ENCODE results near the gene CEP55. TPM values are rescaled to one million over a fixed set of nuclear protein-coding genes. Genes with fewer than 3 reads are reported as not detected.

CEP55 gene
- total RNA-seq, 1 donor from 2014 or later = 0.89 TPM

- DNase-seq (ENCODE audit: low spot score) = no peak
Observed at GRCh38 chr10:93566435-93567276, 70.2 kb downstream of the CEP55 start, which contains the start of gene FFAR4. Gene FFAR4, plus strand, starts transcription at chr10:93566665. Its CDS starts 56 bp downstream, at chr10:93566721.

GRCh38 chr10:93567277-93568104, 71.1 kb downstream of the CEP55 start:
- no peak for DNase-seq (ENCODE audit: low spot score)

GRCh38 chr10:93568105-93568390, 71.6 kb downstream of the CEP55 start:
- DNase-seq (ENCODE audit: low spot score) = no peak

- no peak for DNase-seq (ENCODE audit: low spot score)
Observed at GRCh38 chr10:93570383-93570782, 74.0 kb downstream of the CEP55 start.

GRCh38 chr10:93572606-93573005, 76.2 kb downstream of the CEP55 start:
- no peak for DNase-seq (ENCODE audit: low spot score)

GRCh38 chr10:93573051-93573909, 76.9 kb downstream of the CEP55 start:
- DNase-seq (ENCODE audit: low spot score) = no peak

- DNase-seq (ENCODE audit: low spot score) = no peak
Observed at GRCh38 chr10:93573924-93574323, 77.5 kb downstream of the CEP55 start.

GRCh38 chr10:93576888-93577287, 80.5 kb downstream of the CEP55 start:
- DNase-seq (ENCODE audit: low spot score) = no peak

GRCh38 chr10:93577565-93577964, 81.2 kb downstream of the CEP55 start:
- DNase-seq (ENCODE audit: low spot score) = no peak

Other genes with a start within 250 kb of the CEP55 start
- gene MYOF, start 14.3 kb upstream of the CEP55 start, total RNA-seq = 339 TPM
- 0.13 TPM for gene FFAR4, start 70.1 kb downstream of the CEP55 start, total RNA-seq
- 3.3 TPM for gene RBP4, start 104.6 kb downstream of the CEP55 start, total RNA-seq
- gene PDE6C, start 115.9 kb downstream of the CEP55 start, total RNA-seq = not detected
- gene FRA10AC1, start 206.0 kb downstream of the CEP55 start, total RNA-seq = 29.1 TPM

All from ureter (tissue), 1 donor.